22Rv1 (cell line): ENCODE results near the gene SH2D4B.

ENCODE experiments used
- CTCF ChIP-seq: fragments of 450-650 bp; IDR thresholded peaks from 2 replicates; pipeline ENCODE4 v1.5.1; 2017; ENCODE audit warnings: mild to moderate bottlenecking
- ZFX ChIP-seq: fragments of 450-650 bp; IDR thresholded peaks from 2 replicates; pipeline ENCODE4 v1.6.1; 2017; ENCODE audit warnings: antibody characterized with exemption, borderline replicate concordance

GRCh38 chr10:80553436-80553835, 15.7 kb downstream of the SH2D4B start:
- TF ChIP-seq CTCF: no peak
- no peak for TF ChIP-seq ZFX
